Sigmoid colon (tissue), 4 donors: ENCODE data around the gene HRG.

Experiments
- CTCF ChIP-seq, 4 experiments: fragments of 450-650 bp in 3 of 4; fragments of 200-600 bp in 1 of 4; IDR thresholded peaks; one replicate each; pipeline ENCODE4 v1.5.1; 2016 to 2019; ENCODE audit warnings: antibody characterized with exemption in 4 of 4, mild to moderate bottlenecking in 3 of 4, moderate library complexity in 2 of 4
- POLR2A ChIP-seq, 2 donors: fragments of 450-650 bp; IDR thresholded peaks; one replicate each; pipeline ENCODE4 v1.6.1; 2016; ENCODE audit warnings: antibody characterized with exemption in 2 of 2, mild to moderate bottlenecking in 2 of 2, moderate library complexity in 2 of 2
- POLR2AphosphoS5 ChIP-seq, 4 donors: sonication (generic); formaldehyde crosslinking; IDR thresholded peaks; one replicate each; pipeline ENCODE4 v1.6.1; 2017; ENCODE audit warnings: antibody characterized with exemption in 4 of 4

GRCh38 chr3:186694288-186695032 lies 28.6 kb downstream of the HRG start:
- TF ChIP-seq CTCF (IDR thresholded peaks at IDR 0.05) (no peak), POLR2A (IDR thresholded peaks at IDR 0.05) (no peak), POLR2AphosphoS5 (IDR thresholded peaks at IDR 0.05) (no peak)
